NCI-H2196 (cell line): ENCODE data around the gene H6PD.

Experiments used
- DNase-seq: peaks from one replicate; lab custom pipeline; 2025; ENCODE audit not compliant: unreplicated experiment; lab: John Stamatoyannopoulos, UW

Gene H6PD

GRCh38 chr1:9234223-9235095 is at the start of gene H6PD:
TSS of gene H6PD (plus strand) at chr1:9234774. CDS start at chr1:9244935, 10,161 bp downstream.
- peak; percentile 81 for DNase-seq

- DNase-seq = no peak
Measured at GRCh38 chr1:9186082-9186859, 48.3 kb upstream of the H6PD start.

GRCh38 chr1:9187004-9187403 is 47.6 kb upstream of the H6PD start:
- no peak for DNase-seq

GRCh38 chr1:9190234-9190633 is 44.3 kb upstream of the H6PD start:
- no peak for DNase-seq

GRCh38 chr1:9191231-9191630 is 43.3 kb upstream of the H6PD start:
- no peak for DNase-seq

GRCh38 chr1:9192578-9193232 is 41.9 kb upstream of the H6PD start:
- DNase-seq = no peak

GRCh38 chr1:9193233-9193625 is 41.3 kb upstream of the H6PD start:
- DNase-seq = no peak

- peak; percentile 24 for DNase-seq
Measured at GRCh38 chr1:9194024-9194423, 40.5 kb upstream of the H6PD start.

- DNase-seq = no peak
Measured at GRCh38 chr1:9195651-9196050, 38.9 kb upstream of the H6PD start.

GRCh38 chr1:9196129-9197040 is 38.2 kb upstream of the H6PD start:
- peak; percentile 70 for DNase-seq

- DNase-seq = no peak
Measured at GRCh38 chr1:9197186-9198099, 37.1 kb upstream of the H6PD start.

- no peak for DNase-seq
Measured at GRCh38 chr1:9198538-9199361, 35.8 kb upstream of the H6PD start.

- no peak for DNase-seq
Measured at GRCh38 chr1:9200441-9200840, 34.1 kb upstream of the H6PD start.

GRCh38 chr1:9201401-9202239 is 33.0 kb upstream of the H6PD start:
- DNase-seq = no peak

GRCh38 chr1:9202240-9202870 is 32.2 kb upstream of the H6PD start:
- DNase-seq = no peak

GRCh38 chr1:9203511-9203982 is 31.0 kb upstream of the H6PD start:
- DNase-seq = no peak

GRCh38 chr1:9204156-9204720 is 30.3 kb upstream of the H6PD start:
- no peak for DNase-seq
